C4-2B (cell line): ENCODE data around the gene SLC9A4.

Experiments
- CTCF ChIP-seq: fragments of 450-650 bp; conservative IDR thresholded peaks from 2 replicates; pipeline ENCODE4 v1.5.1; 2017; ENCODE audit warnings: mild to moderate bottlenecking
- ZFX ChIP-seq: fragments of 450-650 bp; IDR thresholded peaks from 2 replicates; pipeline ENCODE4 v1.6.1; 2017

- TF ChIP-seq CTCF (no peak), ZFX (no peak)
Observed at GRCh38 chr2:102502576-102502975, 29.6 kb downstream of the SLC9A4 start.
